Measurements from ENCODE around the gene RPL36A.

The RPL36A gene

GRCh38 chrX:101407748-101408531 lies 17.1 kb downstream of the RPL36A start, which contains the start of the genes GLA and HNRNPH2:
Gene GLA (minus strand): TSS chrX:101407925. CDS start chrX:101407903, 22 bp downstream.
Gene HNRNPH2 (plus strand): TSS chrX:101408222. CDS start chrX:101411989, 3,767 bp downstream.
- peak; percentile 56 for TF ChIP-seq POLR2A (IDR thresholded peaks at IDR 0.05; ENCODE audit: low read depth, low read length)
- peak; percentile 58 for DNase-seq (ENCODE audit: insufficient read length, low spot score)
- peak; percentile 99 for FAIRE-seq

- DNase-seq (ENCODE audit: insufficient read length, low spot score) (no peak), FAIRE-seq (no peak)
- TF ChIP-seq POLR2A (IDR thresholded peaks at IDR 0.05; ENCODE audit: low read depth, low read length): no peak
These were observed 17.7 kb downstream of the RPL36A start for GRCh38 chrX:101408532-101408841.

- FAIRE-seq (no peak), DNase-seq (ENCODE audit: insufficient read length, low spot score) (no peak)
- no peak for TF ChIP-seq POLR2A (IDR thresholded peaks at IDR 0.05; ENCODE audit: low read depth, low read length)
These were observed 18.2 kb downstream of the RPL36A start for GRCh38 chrX:101409043-101409442.

- no peak for TF ChIP-seq POLR2A (IDR thresholded peaks at IDR 0.05; ENCODE audit: low read depth, low read length)
- DNase-seq (ENCODE audit: insufficient read length, low spot score) (no peak), FAIRE-seq (no peak)
These were observed 19.6 kb downstream of the RPL36A start for GRCh38 chrX:101410461-101410860.

GRCh38 chrX:101411984-101412383 lies 21.2 kb downstream of the RPL36A start:
- DNase-seq (ENCODE audit: insufficient read length, low spot score) (no peak), FAIRE-seq (no peak)

GRCh38 chrX:101415180-101416145 lies 24.7 kb downstream of the RPL36A start:
- DNase-seq (ENCODE audit: insufficient read length, low spot score) (no peak), FAIRE-seq (no peak)
- no peak for TF ChIP-seq POLR2A (IDR thresholded peaks at IDR 0.05; ENCODE audit: low read depth, low read length)

More at GRCh38 chrX:101411984-101412383, 21.2 kb downstream of the RPL36A start:
- TF ChIP-seq POLR2A (IDR thresholded peaks at IDR 0.05; ENCODE audit: low read depth, low read length): no peak

- TF ChIP-seq POLR2A (IDR thresholded peaks at IDR 0.05; ENCODE audit: low read depth, low read length): no peak
- no peak for FAIRE-seq
- no peak for DNase-seq (ENCODE audit: insufficient read length, low spot score)
These were observed 25.9 kb downstream of the RPL36A start for GRCh38 chrX:101416691-101417090.

- FAIRE-seq (no peak), DNase-seq (ENCODE audit: insufficient read length, low spot score) (no peak)
- no peak for TF ChIP-seq POLR2A (IDR thresholded peaks at IDR 0.05; ENCODE audit: low read depth, low read length)
These were observed 26.4 kb downstream of the RPL36A start for GRCh38 chrX:101417190-101417589.

GRCh38 chrX:101417981-101418841 lies 27.4 kb downstream of the RPL36A start:
- TF ChIP-seq POLR2A (IDR thresholded peaks at IDR 0.05; ENCODE audit: low read depth, low read length): peak; percentile 56
- DNase-seq (ENCODE audit: insufficient read length, low spot score): no peak
- no peak for FAIRE-seq

GRCh38 chrX:101419489-101419888 lies 28.7 kb downstream of the RPL36A start:
- no peak for DNase-seq (ENCODE audit: insufficient read length, low spot score)
- TF ChIP-seq POLR2A (IDR thresholded peaks at IDR 0.05; ENCODE audit: low read depth, low read length): no peak
- FAIRE-seq: no peak

- FAIRE-seq (no peak), DNase-seq (ENCODE audit: insufficient read length, low spot score) (no peak)
- no peak for TF ChIP-seq POLR2A (IDR thresholded peaks at IDR 0.05; ENCODE audit: low read depth, low read length)
These were observed 37.1 kb downstream of the RPL36A start for GRCh38 chrX:101427954-101428353.

- DNase-seq (ENCODE audit: insufficient read length, low spot score) (no peak), FAIRE-seq (no peak)
- TF ChIP-seq POLR2A (IDR thresholded peaks at IDR 0.05; ENCODE audit: low read depth, low read length): no peak
These were observed 39.1 kb downstream of the RPL36A start for GRCh38 chrX:101429934-101430333.

GRCh38 chrX:101430457-101431078 lies 39.8 kb downstream of the RPL36A start:
- FAIRE-seq: peak; percentile 30
- no peak for DNase-seq (ENCODE audit: insufficient read length, low spot score)
- no peak for TF ChIP-seq POLR2A (IDR thresholded peaks at IDR 0.05; ENCODE audit: low read depth, low read length)
